ENCODE measurements around the gene ABCB8. TPM values are rescaled to one million over a fixed set of nuclear protein-coding genes. Genes with fewer than 3 reads are reported as not detected.

The ABCB8 gene
- total and polyA plus RNA-seq, 9 of the 15 experiments (the other 6 are each of a cell fraction or from before 2014, with no cell fraction given), result 7.6 to 106 (median 36.3) TPM

DNA sequence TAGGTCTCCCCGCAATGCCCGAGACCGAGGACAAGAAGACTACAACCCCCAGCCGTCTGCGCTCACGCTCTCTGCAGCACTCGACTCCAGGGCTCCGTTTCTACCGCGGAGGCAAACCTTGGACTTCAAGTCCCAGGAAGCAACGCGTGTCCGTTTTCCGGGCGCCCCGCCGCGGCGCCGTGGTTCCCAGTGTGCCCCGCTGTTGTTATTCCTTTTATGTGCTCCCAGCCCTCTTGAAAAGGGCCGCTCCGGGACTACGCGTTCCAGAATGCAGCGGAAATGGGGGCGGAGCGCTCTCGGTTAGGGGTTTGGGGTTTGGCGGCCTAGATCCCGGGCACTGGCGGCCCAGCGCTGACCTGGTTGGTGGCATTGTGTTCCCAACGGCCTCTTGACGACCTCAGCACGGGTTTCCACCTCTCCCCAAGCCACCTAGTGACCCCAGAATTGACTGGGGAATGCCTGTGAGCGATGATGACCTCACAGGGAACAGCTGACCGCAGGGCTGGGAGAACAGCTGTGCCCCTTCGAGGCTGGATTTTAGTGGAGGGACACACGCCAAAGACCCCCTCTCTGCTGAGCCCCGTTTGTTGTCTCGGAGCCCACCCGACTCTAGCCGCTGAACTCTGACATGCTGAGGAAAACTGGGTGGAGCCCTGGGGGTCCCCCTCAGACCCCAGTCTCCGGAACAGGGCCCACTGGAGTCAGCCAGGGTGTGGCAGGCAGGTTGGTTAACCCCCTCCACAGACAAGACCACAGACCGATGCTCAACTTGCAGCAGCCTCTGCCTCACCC is 29.9 kb downstream of the ABCB8 start (continued):
- TF ChIP-seq NBN (IDR thresholded peaks at IDR 0.05; ENCODE audit: low read depth) (peak; percentile 60; the same call in 1 of the 2 replicates), ZNF695 (CRISPR knock-in tag; IDR thresholded peaks at IDR 0.05) (no peak), ESRRA (IDR thresholded peaks at IDR 0.05; ENCODE audit: borderline replicate concordance, low read depth) (peak; percentile 71), RFX5 (IDR thresholded peaks at IDR 0.05; ENCODE audit: low read depth, low read length) (no peak), C11orf30 (IDR thresholded peaks at IDR 0.05; ENCODE audit: low read depth) (no peak), KAT2B (IDR thresholded peaks at IDR 0.05; ENCODE audit: low read depth, low read length) (peak; percentile 14), MEF2D (tag; conservative IDR thresholded peaks at IDR 0.05; ENCODE audit: low read depth) (no peak; the same call in 1 of the 2 replicates), ZNF3 (CRISPR knock-in tag; IDR thresholded peaks at IDR 0.05) (no peak), HNRNPH1 (optimal IDR thresholded peaks at IDR 0.05; ENCODE audit: low read depth, low read length) (no peak), ZNF316 (IDR thresholded peaks at IDR 0.05) (no peak), GABPB2 (CRISPR knock-in tag; conservative IDR thresholded peaks at IDR 0.05) (no peak; the same call in 1 of the 2 replicates), U2AF2 (optimal IDR thresholded peaks at IDR 0.05; ENCODE audit: low read depth, low read length) (no peak), GTF2F1 (IDR thresholded peaks at IDR 0.05; ENCODE audit: low read depth, low read length) (no peak), CEBPG (CRISPR knock-in tag; IDR thresholded peaks at IDR 0.05) (no peak), CEBPG (tag; conservative IDR thresholded peaks at IDR 0.05 in 1 of 2, IDR thresholded peaks at IDR 0.05 in 1 of 2) (no peak), ZNF165 (CRISPR knock-in tag; IDR thresholded peaks at IDR 0.05; ENCODE audit: borderline replicate concordance) (no peak), PTBP1 (IDR thresholded peaks at IDR 0.05; ENCODE audit: low read depth, low read length) (0 out of 2 replicates have a peak, but pooled peaks have one; percentile 10), ZNF408 (CRISPR knock-in tag; IDR thresholded peaks at IDR 0.05; ENCODE audit: low read depth) (no peak)
- TF ChIP-seq, protein P1, sequence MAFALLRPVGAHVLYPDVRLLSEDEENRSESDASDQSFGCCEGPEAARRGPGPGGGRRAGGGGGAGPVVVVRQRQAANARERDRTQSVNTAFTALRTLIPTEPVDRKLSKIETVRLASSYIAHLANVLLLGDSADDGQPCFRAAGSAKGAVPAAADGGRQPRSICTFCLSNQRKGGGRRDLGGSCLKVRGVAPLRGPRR (CRISPR knock-in tag; IDR thresholded peaks at IDR 0.05), result no peak
- TF ChIP-seq, protein P2, sequence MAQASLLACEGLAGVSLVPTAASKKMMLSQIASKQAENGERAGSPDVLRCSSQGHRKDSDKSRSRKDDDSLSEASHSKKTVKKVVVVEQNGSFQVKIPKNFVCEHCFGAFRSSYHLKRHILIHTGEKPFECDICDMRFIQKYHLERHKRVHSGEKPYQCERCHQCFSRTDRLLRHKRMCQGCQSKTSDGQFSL (CRISPR knock-in tag; IDR thresholded peaks at IDR 0.05), result no peak
- TF ChIP-seq, protein P2 (tag; IDR thresholded peaks at IDR 0.05), result no peak
- TF ChIP-seq, protein P3, sequence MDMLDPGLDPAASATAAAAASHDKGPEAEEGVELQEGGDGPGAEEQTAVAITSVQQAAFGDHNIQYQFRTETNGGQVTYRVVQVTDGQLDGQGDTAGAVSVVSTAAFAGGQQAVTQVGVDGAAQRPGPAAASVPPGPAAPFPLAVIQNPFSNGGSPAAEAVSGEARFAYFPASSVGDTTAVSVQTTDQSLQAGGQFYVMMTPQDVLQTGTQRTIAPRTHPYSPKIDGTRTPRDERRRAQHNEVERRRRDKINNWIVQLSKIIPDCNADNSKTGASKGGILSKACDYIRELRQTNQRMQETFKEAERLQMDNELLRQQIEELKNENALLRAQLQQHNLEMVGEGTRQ (CRISPR knock-in tag; IDR thresholded peaks at IDR 0.05), result peak; percentile 27; the same call in 1 of the 2 replicates
- TF ChIP-seq, protein P4, sequence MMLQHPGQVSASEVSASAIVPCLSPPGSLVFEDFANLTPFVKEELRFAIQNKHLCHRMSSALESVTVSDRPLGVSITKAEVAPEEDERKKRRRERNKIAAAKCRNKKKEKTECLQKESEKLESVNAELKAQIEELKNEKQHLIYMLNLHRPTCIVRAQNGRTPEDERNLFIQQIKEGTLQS (IDR thresholded peaks at IDR 0.05), result peak; percentile 96
- TF ChIP-seq, protein P4 (CRISPR knock-in tag; conservative IDR thresholded peaks at IDR 0.05), result peak; percentile 88
- TF ChIP-seq, protein P5, sequence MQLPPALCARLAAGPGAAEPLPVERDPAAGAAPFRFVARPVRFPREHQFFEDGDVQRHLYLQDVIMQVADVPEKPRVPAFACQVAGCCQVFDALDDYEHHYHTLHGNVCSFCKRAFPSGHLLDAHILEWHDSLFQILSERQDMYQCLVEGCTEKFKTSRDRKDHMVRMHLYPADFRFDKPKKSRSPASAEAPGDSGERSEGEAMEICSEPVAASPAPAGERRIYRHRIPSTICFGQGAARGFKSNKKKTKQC (CRISPR knock-in tag; IDR thresholded peaks at IDR 0.05), result peak; percentile 47; the same call in 1 of the 2 replicates

Measured in K562 (cell line).